Neutrophil (primary cell): Measurements from ENCODE around the gene CAMK1D.

Source experiments
- H3K27ac ChIP-seq: fragments of 200-600 bp; sonication (generic); 2 replicates; pipeline ENCODE4 v1.5.1; 2016; ENCODE audit warnings: mild to moderate bottlenecking, moderate library complexity
- H3K27me3 ChIP-seq: fragments of 200-600 bp; sonication (generic); 2 replicates; pipeline ENCODE4 v1.6.0; 2016; ENCODE audit warnings: mild to moderate bottlenecking
- H3K36me3 ChIP-seq: fragments of 200-600 bp; sonication (generic); 2 replicates; pipeline ENCODE4 v1.5.1; 2017
- H3K4me1 ChIP-seq, 2 experiments: fragments of 200-600 bp in 1 of 2; sonication (generic) in 1 of 2; 1 replicate in 1 of 2; 2 replicates in 1 of 2; pipeline versions ENCODE4 v1.5.1 to v1.6.1; 2013 to 2016; ENCODE audit warnings: low read depth in 1 of 2, low read length in 1 of 2, mild to moderate bottlenecking in 1 of 2, moderate library complexity in 1 of 2; ENCODE audit not compliant: control insufficient read depth in 1 of 2, insufficient read depth in 1 of 2
- H3K4me3 ChIP-seq, 2 experiments: fragments of 200-600 bp in 1 of 2; sonication (generic) in 1 of 2; 1 replicate in 1 of 2; 2 replicates in 1 of 2; pipeline ENCODE4 v1.5.1; 2013 to 2016; ENCODE audit warnings: low read depth in 1 of 2, low read length in 1 of 2, mild to moderate bottlenecking in 1 of 2, moderate library complexity in 1 of 2
- H3K9me3 ChIP-seq: fragments of 200-600 bp; sonication (generic); 2 replicates; pipeline ENCODE4 v1.5.1; 2016
- CTCF ChIP-seq: fragments of 200-600 bp; sonication (generic); IDR thresholded peaks from 2 replicates; pipeline ENCODE4 v1.5.1; 2016; ENCODE audit warnings: antibody characterized with exemption

CAMK1D gene

DNA sequence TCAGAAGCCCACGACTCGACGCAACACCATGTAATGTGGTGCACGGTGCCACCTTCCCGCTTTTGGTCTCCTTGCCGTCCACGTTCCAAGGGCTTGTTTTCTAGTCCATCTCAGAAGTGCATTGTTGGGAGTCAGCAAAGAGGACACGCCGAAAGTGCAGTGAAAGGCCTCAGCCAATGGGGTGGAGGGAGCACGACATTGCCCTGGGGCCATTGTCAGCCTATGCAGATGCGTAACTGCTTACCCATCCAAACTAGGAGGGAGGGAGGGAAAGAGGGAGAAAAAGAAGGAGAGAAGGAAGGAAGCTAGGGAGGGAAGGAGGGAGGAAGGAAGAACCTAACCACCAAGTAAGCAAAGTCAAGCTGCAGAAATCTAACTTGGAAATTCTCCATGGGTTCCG lies 449.8 kb downstream of the CAMK1D start:
- no peak for TF ChIP-seq CTCF
- H3K9me3 ChIP-seq, result no peaks in the 10 kb centered on the region
- no peak overlapping the region for H3K4me3 ChIP-seq
- no peaks in the 10 kb centered on the region for H3K4me1 ChIP-seq
- no peak overlapping the region for H3K27ac ChIP-seq
- H3K27me3 ChIP-seq, result no peaks in the 10 kb centered on the region
- no peaks in the 10 kb centered on the region for H3K36me3 ChIP-seq

- no peaks in the 10 kb centered on the region for H3K4me1 ChIP-seq
- TF ChIP-seq CTCF, result no peak
- H3K27me3 ChIP-seq, result no peaks in the 10 kb centered on the region
Observed at GRCh38 chr10:12799714-12800113, 450.4 kb downstream of the CAMK1D start.

GRCh38 chr10:12800302-12800701 lies 451.0 kb downstream of the CAMK1D start:
- Histone ChIP-seq H3K4me3 (no peak overlapping the region), H3K4me1 (no peaks in the 10 kb centered on the region), H3K9me3 (no peaks in the 10 kb centered on the region), H3K27me3 (no peaks in the 10 kb centered on the region), H3K36me3 (no peaks in the 10 kb centered on the region), H3K27ac (no peak overlapping the region)
- no peak for TF ChIP-seq CTCF

More at GRCh38 chr10:12799714-12800113, 450.4 kb downstream of the CAMK1D start:
- Histone ChIP-seq H3K27ac (no peak overlapping the region), H3K4me3 (no peak overlapping the region), H3K9me3 (no peaks in the 10 kb centered on the region), H3K36me3 (no peaks in the 10 kb centered on the region)

GRCh38 chr10:12801214-12802087 lies 452.1 kb downstream of the CAMK1D start:
- Histone ChIP-seq H3K4me3 (no peak overlapping the region), H3K4me1 (no peaks in the 10 kb centered on the region), H3K27ac (no peak overlapping the region), H3K27me3 (no peaks in the 10 kb centered on the region), H3K9me3 (no peaks in the 10 kb centered on the region), H3K36me3 (no peaks in the 10 kb centered on the region)
- TF ChIP-seq CTCF, result no peak

DNA sequence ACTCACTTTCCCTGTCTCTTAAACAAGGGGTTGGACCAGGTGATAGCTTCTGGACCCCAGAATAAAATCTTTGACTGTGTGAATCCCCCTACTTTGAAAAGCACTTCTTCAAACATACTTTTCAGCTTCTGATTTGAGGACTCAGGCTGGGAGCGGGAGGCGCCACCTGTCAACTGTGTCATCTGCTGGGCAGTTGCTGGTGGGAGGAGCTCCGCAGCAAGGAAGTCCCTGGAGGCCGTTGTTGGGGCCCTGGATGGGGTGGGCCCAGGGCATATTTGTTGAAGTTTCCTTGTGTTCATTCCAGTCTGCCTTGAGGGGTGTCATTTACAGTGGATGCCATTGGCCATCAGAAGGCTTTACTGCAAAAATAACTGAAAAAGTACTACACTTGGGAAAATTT lies 454.4 kb downstream of the CAMK1D start:
- no peak for TF ChIP-seq CTCF
- H3K27me3 ChIP-seq, result no peaks in the 10 kb centered on the region
- H3K4me1 ChIP-seq, result no peaks in the 10 kb centered on the region
- no peak overlapping the region for H3K27ac ChIP-seq
- H3K4me3 ChIP-seq, result no peak overlapping the region
- no peaks in the 10 kb centered on the region for H3K36me3 ChIP-seq
- H3K9me3 ChIP-seq, result no peaks in the 10 kb centered on the region
